SK-N-SH (cell line): ENCODE data around the gene SMIM12. TPM values are rescaled to one million over a fixed set of nuclear protein-coding genes. Genes with fewer than 3 reads are reported as not detected.

Source experiments
- CTCF ChIA-PET: fragments of 300-600, 350-600 bp; formaldehyde crosslinking; extraction: SDS; loops from one replicate; lab custom pipeline; 2021; lab: Yijun Ruan, JAX
- POLR2A ChIA-PET: fragments of 350-600 bp; sonication (Branson Sonifier 250); formaldehyde crosslinking; extraction: SDS; loops from one replicate; lab custom pipeline; 2020; ENCODE audit warnings: antibody characterized with exemption, inconsistent platforms; lab: Yijun Ruan, JAX
- DNase-seq: peaks from one replicate; pipeline ENCODE4 v3.0.0; 2012
- H2AFZ ChIP-seq: fragments of 200-600 bp; sonication (generic); 2 replicates; pipeline ENCODE4 v1.8.1; 2016; ENCODE audit warnings: antibody characterized with exemption, mild to moderate bottlenecking, low read depth
- H3F3A ChIP-seq: fragments of 200-600 bp; sonication (generic); replicated peaks from 2 replicates; pipeline ENCODE3; 2016; ENCODE audit warnings: antibody characterized with exemption, mild to moderate bottlenecking; ENCODE audit not compliant: insufficient read depth
- H3K27ac ChIP-seq, 2 experiments: fragments of 200-500 bp in 1 of 2; fragments of 200-600 bp in 1 of 2; sonication (Bioruptor generic) in 1 of 2; sonication (generic), shearing (Covaris generic) in 1 of 2; 2 replicates each; pipeline versions ENCODE4 v1.5.1 to v1.6.1; 2014 to 2016; ENCODE audit warnings: low read depth in 2 of 2, inconsistent platforms in 1 of 2, low read length in 1 of 2, mild to moderate bottlenecking in 1 of 2, mixed read lengths in 1 of 2
- H3K27me3 ChIP-seq: fragments of 200-600 bp; sonication (generic), shearing (Covaris generic); 2 replicates; pipeline ENCODE4 v1.6.1; 2016; ENCODE audit warnings: mixed run types; ENCODE audit not compliant: insufficient read depth
- H3K36me3 ChIP-seq, 2 experiments: fragments of 200-500 bp in 1 of 2; fragments of 200-600 bp in 1 of 2; sonication (Bioruptor generic) in 1 of 2; sonication (generic) in 1 of 2; replicated peaks in 1 of 2; 2 replicates each; pipeline versions ENCODE3 to v1.5.1; 2014 to 2016; ENCODE audit warnings: low read length in 1 of 2, mild to moderate bottlenecking in 1 of 2; ENCODE audit not compliant: insufficient read depth in 2 of 2, control insufficient read depth in 1 of 2
- H3K4me1 ChIP-seq, 2 experiments: fragments of 200-500 bp in 1 of 2; fragments of 200-600 bp in 1 of 2; sonication (Bioruptor generic) in 1 of 2; sonication (generic), shearing (Covaris generic) in 1 of 2; 2 replicates each; pipeline versions ENCODE4 v1.5.1 to v1.6.1; 2014 to 2016; ENCODE audit warnings: low read depth in 1 of 2, low read length in 1 of 2, mixed run types in 1 of 2; ENCODE audit not compliant: insufficient read depth in 2 of 2, control insufficient read depth in 1 of 2
- H3K4me2 ChIP-seq: fragments of 200-600 bp; sonication (generic), shearing (Covaris generic); 2 replicates; pipeline ENCODE4 v1.6.1; 2017; ENCODE audit warnings: mixed run types
- H3K4me3 ChIP-seq, 2 experiments: fragments of 200-500 bp in 1 of 2; fragments of 200-600 bp in 1 of 2; sonication (Bioruptor generic) in 1 of 2; sonication (generic), shearing (Covaris generic) in 1 of 2; 2 replicates each; pipeline versions ENCODE4 v1.5.1 to v1.8.1; 2014 to 2016; ENCODE audit warnings: low read depth in 2 of 2, inconsistent platforms in 1 of 2, low read length in 1 of 2, mild to moderate bottlenecking in 1 of 2, mixed read lengths in 1 of 2, moderate library complexity in 1 of 2
- H3K79me2 ChIP-seq: fragments of 200-600 bp; sonication (generic); 2 replicates; pipeline ENCODE4 v1.8.1; 2017; ENCODE audit warnings: mild to moderate bottlenecking; ENCODE audit not compliant: insufficient read depth
- H3K9ac ChIP-seq: fragments of 200-600 bp; sonication (generic); 2 replicates; pipeline ENCODE4 v1.6.1; 2017; ENCODE audit warnings: mixed run types
- H3K9me2 ChIP-seq: fragments of 200-600 bp; sonication (generic); 2 replicates; pipeline ENCODE4 v1.6.1; 2017; ENCODE audit warnings: mixed run types
- H3K9me3 ChIP-seq: fragments of 200-600 bp; sonication (generic); 2 replicates; pipeline ENCODE4 v1.6.1; 2017; ENCODE audit warnings: mixed run types, mild to moderate bottlenecking, moderate library complexity
- H4K20me1 ChIP-seq: fragments of 200-600 bp; sonication (generic); 2 replicates; pipeline ENCODE4 v1.6.1; 2017; ENCODE audit warnings: mild to moderate bottlenecking, mixed run types; ENCODE audit not compliant: insufficient read depth
- ELF1 ChIP-seq: IDR thresholded peaks from 2 replicates; pipeline ENCODE4 v1.4.0; 2012
- MEF2A ChIP-seq: IDR thresholded peaks from 2 replicates; pipeline ENCODE4 v1.4.0; 2012; ENCODE audit warnings: low read depth, borderline replicate concordance
- MXI1 ChIP-seq: IDR thresholded peaks from 2 replicates; pipeline ENCODE4 v1.6.1; 2012; ENCODE audit warnings: mild to moderate bottlenecking, low read depth, low read length, improper control_type of control experiment
- RAD21 ChIP-seq: IDR thresholded peaks from 2 replicates; pipeline ENCODE4 v1.6.1; 2012; ENCODE audit warnings: mild to moderate bottlenecking, low read length
- TEAD4 ChIP-seq: IDR thresholded peaks from 2 replicates; pipeline ENCODE4 v1.4.0; 2012; ENCODE audit warnings: mild to moderate bottlenecking, borderline replicate concordance; ENCODE audit not compliant: insufficient read depth
- WGBS: methylation state at CpG from one replicate; pipeline ENCODE4 v1.1.6; 2017; ENCODE audit warnings: low lambda C conversion rate; 5-methylcytosine and 5-hydroxymethylcytosine counted together
- polyA plus RNA-seq, 3 experiments: library from polyadenylated mRNA; depleted of rRNA; stranded (reverse); fragments of >200 nt; gene quantifications; 2 replicates each; pipeline ENCODE4 v1.2.3, GENCODE V29; 2012
- TF ChIP-seq, protein P1 (sequence below): IDR thresholded peaks from 2 replicates; pipeline ENCODE4 v1.6.1; 2012; ENCODE audit warnings: mild to moderate bottlenecking, low read depth, low read length, moderate library complexity
- TF ChIP-seq, protein P2 (sequence below): IDR thresholded peaks from 2 replicates; pipeline ENCODE4 v1.4.0; 2012; ENCODE audit warnings: low read depth
- TF ChIP-seq, protein P3 (sequence below): IDR thresholded peaks from 2 replicates; pipeline ENCODE4 v1.4.0; 2012; ENCODE audit warnings: low read depth, borderline replicate concordance
- TF ChIP-seq, protein P4 (sequence below): IDR thresholded peaks from 2 replicates; pipeline ENCODE4; 2012

The SMIM12 gene
- polyA plus RNA-seq, 1 of the 3 experiments (the other 2 are of a cell fraction) = 42.3 TPM

DNA sequence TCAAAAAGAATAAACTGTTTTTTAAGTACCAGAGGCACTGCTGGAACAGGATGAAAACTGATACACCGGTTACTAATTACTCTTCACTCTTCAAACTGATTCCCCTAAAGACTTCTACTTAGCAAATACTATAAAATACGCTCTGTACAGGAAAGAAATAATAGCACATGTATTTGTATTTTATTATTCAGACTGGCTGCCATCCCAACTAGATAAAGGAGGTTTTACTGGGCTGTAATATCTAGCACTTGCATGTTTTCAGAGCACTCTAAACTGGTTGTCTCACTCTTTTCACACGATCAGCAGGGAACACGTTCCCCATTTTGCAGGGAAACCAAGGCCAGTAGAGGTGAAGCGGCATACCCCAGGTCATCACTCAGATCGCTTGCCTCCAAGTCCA is 9.2 kb downstream of the SMIM12 start:
- DNase-seq = no peak
- Histone ChIP-seq H3K79me2 (peaks cover 28% of the 10 kb centered on the region), H3K9me3 (no peaks in the 10 kb centered on the region), H2AFZ (no peak overlapping the region), H3K27me3 (no peaks in the 10 kb centered on the region), H3K27ac (peak overlapping the region in 1 of 2 experiments; percentile 35; a peak in 1 of 4 replicates), H3F3A (peaks cover 7% of the 10 kb centered on the region), H3K9me2 (no peaks in the 10 kb centered on the region), H4K20me1 (peaks cover 25% of the 10 kb centered on the region), H3K36me3 (peaks cover 20 to 51% of the 10 kb centered on the region in 2 experiments), H3K4me1 (peaks cover 0 to 26% of the 10 kb centered on the region in 2 experiments; a peak in 1 of 4 replicates), H3K4me2 (no peak overlapping the region), H3K9ac (no peak overlapping the region), H3K4me3 (no peak overlapping the region)
- TF ChIP-seq, protein P1, sequence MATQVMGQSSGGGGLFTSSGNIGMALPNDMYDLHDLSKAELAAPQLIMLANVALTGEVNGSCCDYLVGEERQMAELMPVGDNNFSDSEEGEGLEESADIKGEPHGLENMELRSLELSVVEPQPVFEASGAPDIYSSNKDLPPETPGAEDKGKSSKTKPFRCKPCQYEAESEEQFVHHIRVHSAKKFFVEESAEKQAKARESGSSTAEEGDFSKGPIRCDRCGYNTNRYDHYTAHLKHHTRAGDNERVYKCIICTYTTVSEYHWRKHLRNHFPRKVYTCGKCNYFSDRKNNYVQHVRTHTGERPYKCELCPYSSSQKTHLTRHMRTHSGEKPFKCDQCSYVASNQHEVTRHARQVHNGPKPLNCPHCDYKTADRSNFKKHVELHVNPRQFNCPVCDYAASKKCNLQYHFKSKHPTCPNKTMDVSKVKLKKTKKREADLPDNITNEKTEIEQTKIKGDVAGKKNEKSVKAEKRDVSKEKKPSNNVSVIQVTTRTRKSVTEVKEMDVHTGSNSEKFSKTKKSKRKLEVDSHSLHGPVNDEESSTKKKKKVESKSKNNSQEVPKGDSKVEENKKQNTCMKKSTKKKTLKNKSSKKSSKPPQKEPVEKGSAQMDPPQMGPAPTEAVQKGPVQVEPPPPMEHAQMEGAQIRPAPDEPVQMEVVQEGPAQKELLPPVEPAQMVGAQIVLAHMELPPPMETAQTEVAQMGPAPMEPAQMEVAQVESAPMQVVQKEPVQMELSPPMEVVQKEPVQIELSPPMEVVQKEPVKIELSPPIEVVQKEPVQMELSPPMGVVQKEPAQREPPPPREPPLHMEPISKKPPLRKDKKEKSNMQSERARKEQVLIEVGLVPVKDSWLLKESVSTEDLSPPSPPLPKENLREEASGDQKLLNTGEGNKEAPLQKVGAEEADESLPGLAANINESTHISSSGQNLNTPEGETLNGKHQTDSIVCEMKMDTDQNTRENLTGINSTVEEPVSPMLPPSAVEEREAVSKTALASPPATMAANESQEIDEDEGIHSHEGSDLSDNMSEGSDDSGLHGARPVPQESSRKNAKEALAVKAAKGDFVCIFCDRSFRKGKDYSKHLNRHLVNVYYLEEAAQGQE = no peak
- TF ChIP-seq RAD21 = no peak
- TF ChIP-seq MEF2A = no peak
- POLR2A ChIA-PET = no interaction called here
- CTCF ChIA-PET = interaction anchor here (7.0 kb wide), 1 partner anchor 60 kb away, joined by 170 read pairs; the partner anchor contains the start of gene GJA4
- 99% methylated on average over 6 of the region's 6 CpGs for WGBS

DNA sequence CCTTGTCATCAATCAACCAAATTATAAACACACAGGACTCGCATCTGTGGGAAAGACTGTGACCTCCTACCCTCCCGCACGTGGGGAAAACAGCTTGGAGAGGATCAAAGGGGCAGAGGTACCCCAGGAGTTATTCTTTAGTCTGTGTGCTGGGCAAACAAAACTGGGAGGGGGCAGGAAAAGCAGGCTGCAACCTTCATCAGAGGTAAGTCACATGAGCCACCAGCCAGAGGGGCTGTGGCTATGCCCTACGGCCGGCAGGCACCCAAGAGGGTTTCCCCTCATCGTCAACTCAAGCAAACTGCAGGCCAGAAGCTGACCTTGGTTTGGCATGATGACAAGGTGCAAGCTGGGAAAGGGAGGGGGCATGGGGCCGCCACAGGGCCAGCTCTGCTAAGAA is 12.5 kb downstream of the SMIM12 start:
- peaks cover 6 to 35% of the 10 kb centered on the region in 2 experiments for H3K36me3 ChIP-seq
- ChIA-PET POLR2A (interaction anchor here (0.7 kb wide), 1 partner anchor 162 kb away, joined by 3 read pairs; no protein-coding TSS in a partner anchor), CTCF (interaction anchor here (0.8 to 1.9 kb wide), 3 partner anchors 13 to 61 kb away, joined by 3 to 8 read pairs (median 6); partner anchors contain the start of gene SMIM12)
- no peak overlapping the region for H2AFZ ChIP-seq
- H3K9ac ChIP-seq = no peak overlapping the region
- peaks cover 0 to 27% of the 10 kb centered on the region in 2 experiments; a peak in 1 of 4 replicates for H3K4me1 ChIP-seq
- TF ChIP-seq, protein P2, sequence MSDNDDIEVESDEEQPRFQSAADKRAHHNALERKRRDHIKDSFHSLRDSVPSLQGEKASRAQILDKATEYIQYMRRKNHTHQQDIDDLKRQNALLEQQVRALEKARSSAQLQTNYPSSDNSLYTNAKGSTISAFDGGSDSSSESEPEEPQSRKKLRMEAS = no peak
- TF ChIP-seq, protein P3, sequence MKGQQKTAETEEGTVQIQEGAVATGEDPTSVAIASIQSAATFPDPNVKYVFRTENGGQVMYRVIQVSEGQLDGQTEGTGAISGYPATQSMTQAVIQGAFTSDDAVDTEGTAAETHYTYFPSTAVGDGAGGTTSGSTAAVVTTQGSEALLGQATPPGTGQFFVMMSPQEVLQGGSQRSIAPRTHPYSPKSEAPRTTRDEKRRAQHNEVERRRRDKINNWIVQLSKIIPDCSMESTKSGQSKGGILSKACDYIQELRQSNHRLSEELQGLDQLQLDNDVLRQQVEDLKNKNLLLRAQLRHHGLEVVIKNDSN = no peak
- TF ChIP-seq, protein P4, sequence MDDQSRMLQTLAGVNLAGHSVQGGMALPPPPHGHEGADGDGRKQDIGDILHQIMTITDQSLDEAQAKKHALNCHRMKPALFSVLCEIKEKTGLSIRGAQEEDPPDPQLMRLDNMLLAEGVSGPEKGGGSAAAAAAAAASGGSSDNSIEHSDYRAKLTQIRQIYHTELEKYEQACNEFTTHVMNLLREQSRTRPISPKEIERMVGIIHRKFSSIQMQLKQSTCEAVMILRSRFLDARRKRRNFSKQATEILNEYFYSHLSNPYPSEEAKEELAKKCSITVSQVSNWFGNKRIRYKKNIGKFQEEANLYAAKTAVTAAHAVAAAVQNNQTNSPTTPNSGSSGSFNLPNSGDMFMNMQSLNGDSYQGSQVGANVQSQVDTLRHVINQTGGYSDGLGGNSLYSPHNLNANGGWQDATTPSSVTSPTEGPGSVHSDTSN = no peak
- TF ChIP-seq ELF1 (no peak), MXI1 (no peak), TEAD4 (no peak)
- peaks cover 1% of the 10 kb centered on the region for H3F3A ChIP-seq
- H3K27me3 ChIP-seq = no peaks in the 10 kb centered on the region
- DNase-seq = no peak
- 96% methylated on average over 4 of the region's 7 CpGs for WGBS
- no peaks in the 10 kb centered on the region for H3K9me3 ChIP-seq
- H3K4me3 ChIP-seq = no peak overlapping the region
- peaks cover 16% of the 10 kb centered on the region for H4K20me1 ChIP-seq
- H3K27ac ChIP-seq = no peak overlapping the region; a peak in 1 of 4 replicates
- no peaks in the 10 kb centered on the region for H3K9me2 ChIP-seq
- peaks cover 23% of the 10 kb centered on the region for H3K79me2 ChIP-seq
- H3K4me2 ChIP-seq = no peak overlapping the region
